Measurements from ENCODE around the gene HOXC6. TPM values are rescaled to one million over a fixed set of nuclear protein-coding genes. Genes with fewer than 3 reads are reported as not detected.
A peak's percentile ranks its signal among the peaks of the same experiment; 100 is the strongest.

HOXC6 gene
- total and polyA plus RNA-seq, 2 experiments from 2014 or later = not detected

DNA sequence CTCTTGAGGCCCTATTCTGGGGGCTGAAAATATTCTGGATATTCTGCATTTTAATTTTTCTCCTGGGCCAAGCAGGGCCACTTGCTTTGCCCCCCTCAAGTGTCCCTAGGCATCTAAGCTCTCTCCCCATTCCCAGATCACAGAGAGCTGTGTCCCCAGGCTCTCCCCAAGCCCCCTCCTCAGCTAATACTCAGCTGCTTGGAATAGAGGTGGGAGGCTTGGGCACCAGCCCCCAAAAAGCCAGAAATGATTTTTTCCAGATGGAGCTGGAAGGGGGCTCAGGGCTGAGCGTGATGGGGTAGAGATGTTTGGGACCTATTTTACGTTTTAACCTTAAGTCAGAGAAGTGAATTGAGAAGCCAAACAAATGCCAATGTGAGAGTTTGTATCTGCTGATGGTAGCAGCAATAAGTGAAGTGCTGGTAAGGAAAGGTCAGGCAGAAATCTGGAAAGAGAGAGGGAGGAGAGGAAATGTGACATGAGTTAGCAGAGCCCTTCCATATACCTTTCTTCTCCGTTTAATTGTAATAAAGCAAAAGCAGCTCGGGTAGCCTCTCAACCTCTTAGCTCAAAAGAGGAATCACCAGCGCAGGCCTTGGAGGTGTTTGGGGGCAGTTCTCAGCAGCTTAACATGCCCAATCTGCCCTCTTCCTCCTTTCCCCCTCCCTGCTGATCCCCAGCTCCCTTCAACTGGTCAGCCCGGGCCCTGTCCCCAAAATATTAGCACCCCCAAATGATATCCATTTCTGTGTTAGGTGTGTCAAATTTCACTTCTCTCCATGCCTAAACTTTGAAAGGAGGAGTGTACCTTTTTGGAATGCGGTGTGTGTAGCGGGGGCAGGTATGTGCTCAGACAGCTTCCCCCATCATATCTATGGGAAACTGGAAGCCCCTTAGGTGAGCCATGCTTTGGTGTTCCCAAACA, 5.0 kb upstream of the HOXC6 start:
- Mint-ChIP-seq H3K4me1 (peaks cover 22% of the 10 kb centered on the region), H3K27me3 (ENCODE audit: insufficient read depth, low read depth, poor library complexity) (peaks cover 98% of the 10 kb centered on the region), H3K9me3 (peaks cover 3% of the 10 kb centered on the region; the same call in 2 of the 3 replicates), H3K27ac (no peak overlapping the region), H3K4me3 (no peak overlapping the region), H3K36me3 (ENCODE audit: low read depth) (no peaks in the 10 kb centered on the region; the same call in 2 of the 3 replicates)
- Histone ChIP-seq H3K4me2 (no peak overlapping the region), H3K36me3 (ENCODE audit: insufficient read depth) (no peaks in the 10 kb centered on the region; the same call in 1 of the 2 replicates), H3F3A (replicated peaks; ENCODE audit: low read depth) (peaks cover 40% of the 10 kb centered on the region; the same call in 1 of the 2 replicates), H3K9me2 (ENCODE audit: insufficient read depth) (no peaks in the 10 kb centered on the region), H3K4me3 (0 out of 2 replicates have a peak overlapping the region, but pooled peaks have one; percentile 26), H3K27me3 (ENCODE audit: insufficient read depth) (peaks cover 100% of the 10 kb centered on the region), H3K4me1 (ENCODE audit: insufficient read depth) (peaks cover 42% of the 10 kb centered on the region), H2AFZ (no peak overlapping the region), H4K20me1 (replicated peaks; ENCODE audit: insufficient read depth) (peaks cover 57% of the 10 kb centered on the region), H3K79me2 (replicated peaks; ENCODE audit: insufficient read depth) (no peaks in the 10 kb centered on the region), H3K27ac (ENCODE audit: low read depth) (no peak overlapping the region)
- peak; percentile 37 for TF ChIP-seq EZH2 (IDR thresholded peaks at IDR 0.05; ENCODE audit: low read depth, unreplicated experiment)
- TF ChIP-seq, protein P1, sequence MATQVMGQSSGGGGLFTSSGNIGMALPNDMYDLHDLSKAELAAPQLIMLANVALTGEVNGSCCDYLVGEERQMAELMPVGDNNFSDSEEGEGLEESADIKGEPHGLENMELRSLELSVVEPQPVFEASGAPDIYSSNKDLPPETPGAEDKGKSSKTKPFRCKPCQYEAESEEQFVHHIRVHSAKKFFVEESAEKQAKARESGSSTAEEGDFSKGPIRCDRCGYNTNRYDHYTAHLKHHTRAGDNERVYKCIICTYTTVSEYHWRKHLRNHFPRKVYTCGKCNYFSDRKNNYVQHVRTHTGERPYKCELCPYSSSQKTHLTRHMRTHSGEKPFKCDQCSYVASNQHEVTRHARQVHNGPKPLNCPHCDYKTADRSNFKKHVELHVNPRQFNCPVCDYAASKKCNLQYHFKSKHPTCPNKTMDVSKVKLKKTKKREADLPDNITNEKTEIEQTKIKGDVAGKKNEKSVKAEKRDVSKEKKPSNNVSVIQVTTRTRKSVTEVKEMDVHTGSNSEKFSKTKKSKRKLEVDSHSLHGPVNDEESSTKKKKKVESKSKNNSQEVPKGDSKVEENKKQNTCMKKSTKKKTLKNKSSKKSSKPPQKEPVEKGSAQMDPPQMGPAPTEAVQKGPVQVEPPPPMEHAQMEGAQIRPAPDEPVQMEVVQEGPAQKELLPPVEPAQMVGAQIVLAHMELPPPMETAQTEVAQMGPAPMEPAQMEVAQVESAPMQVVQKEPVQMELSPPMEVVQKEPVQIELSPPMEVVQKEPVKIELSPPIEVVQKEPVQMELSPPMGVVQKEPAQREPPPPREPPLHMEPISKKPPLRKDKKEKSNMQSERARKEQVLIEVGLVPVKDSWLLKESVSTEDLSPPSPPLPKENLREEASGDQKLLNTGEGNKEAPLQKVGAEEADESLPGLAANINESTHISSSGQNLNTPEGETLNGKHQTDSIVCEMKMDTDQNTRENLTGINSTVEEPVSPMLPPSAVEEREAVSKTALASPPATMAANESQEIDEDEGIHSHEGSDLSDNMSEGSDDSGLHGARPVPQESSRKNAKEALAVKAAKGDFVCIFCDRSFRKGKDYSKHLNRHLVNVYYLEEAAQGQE (IDR thresholded peaks at IDR 0.05; ENCODE audit: unreplicated experiment) = no peak
- ATAC-seq = no peak
- DNase-seq (ENCODE audit: low spot score) = no peak

DNA sequence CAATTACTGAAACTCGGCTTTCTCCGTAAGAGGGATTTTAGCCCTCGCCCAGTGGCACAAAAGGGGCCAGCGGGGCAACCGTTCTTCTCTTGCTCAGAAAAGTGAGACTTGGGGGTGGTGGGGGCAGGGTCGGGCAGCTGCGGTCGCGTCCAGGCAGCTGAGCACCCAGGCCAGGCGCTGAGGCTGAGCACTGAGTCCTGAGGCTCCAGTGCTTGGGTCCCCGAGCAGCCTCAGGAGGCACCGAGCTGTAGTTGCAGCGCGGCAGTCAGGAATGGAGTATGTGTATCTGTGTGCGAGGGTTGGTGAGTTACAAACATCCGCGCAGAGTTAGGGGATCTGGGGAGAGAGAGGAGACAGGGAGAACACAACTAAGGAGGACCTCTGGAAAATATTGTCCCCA, 4.1 kb upstream of the HOXC6 start:
- no peaks in the 10 kb centered on the region for H3K79me2 ChIP-seq (replicated peaks; ENCODE audit: insufficient read depth)
- H3K27ac ChIP-seq (ENCODE audit: low read depth) = no peak overlapping the region
- H3K9me2 ChIP-seq (ENCODE audit: insufficient read depth) = no peaks in the 10 kb centered on the region
- no peak overlapping the region; the same call in 2 of the 3 replicates for H3K4me3 Mint-ChIP-seq
- H3K9me3 Mint-ChIP-seq = peaks cover 3% of the 10 kb centered on the region; the same call in 2 of the 3 replicates
- H2AFZ ChIP-seq = no peak overlapping the region
- H4K20me1 ChIP-seq (replicated peaks; ENCODE audit: insufficient read depth) = peaks cover 57% of the 10 kb centered on the region
- 0 out of 2 replicates have a peak overlapping the region, but pooled peaks have one; percentile 36 for H3K4me2 ChIP-seq
- H3K4me1 Mint-ChIP-seq = peaks cover 23% of the 10 kb centered on the region
- peaks cover 100% of the 10 kb centered on the region for H3K27me3 Mint-ChIP-seq (ENCODE audit: insufficient read depth, low read depth, poor library complexity)
- H3K4me1 ChIP-seq (ENCODE audit: insufficient read depth) = peaks cover 43% of the 10 kb centered on the region
- DNase-seq (ENCODE audit: low spot score) = peak; percentile 65
- TF ChIP-seq EZH2phosphoT487 (IDR thresholded peaks at IDR 0.05; ENCODE audit: unreplicated experiment) (peak; percentile 79), STAT1 (IDR thresholded peaks at IDR 0.05; ENCODE audit: unreplicated experiment) (no peak), EZH2 (IDR thresholded peaks at IDR 0.05; ENCODE audit: low read depth, unreplicated experiment) (peak; percentile 86)
- H3K27me3 ChIP-seq (ENCODE audit: insufficient read depth) = peaks cover 100% of the 10 kb centered on the region
- H3F3A ChIP-seq (replicated peaks; ENCODE audit: low read depth) = peaks cover 47% of the 10 kb centered on the region; the same call in 1 of the 2 replicates
- H3K27ac Mint-ChIP-seq = no peak overlapping the region
- ATAC-seq = peak; percentile 54
- H3K36me3 Mint-ChIP-seq (ENCODE audit: low read depth) = no peaks in the 10 kb centered on the region; the same call in 2 of the 3 replicates
- H3K36me3 ChIP-seq (ENCODE audit: insufficient read depth) = no peaks in the 10 kb centered on the region; the same call in 1 of the 2 replicates
- 0 out of 2 replicates have a peak overlapping the region, but pooled peaks have one; percentile 26 for H3K4me3 ChIP-seq

Measured in GM23338 (cell line).